Measurements from ENCODE around the gene RANBP10. TPM values are rescaled to one million over a fixed set of nuclear protein-coding genes. Genes with fewer than 3 reads are reported as not detected.
A peak's percentile ranks its signal among the peaks of the same experiment; 100 is the strongest.

Gene RANBP10
- total and polyA plus RNA-seq, 9 of the 15 experiments (the other 6 are each of a cell fraction or from before 2014, with no cell fraction given), result 0.61 to 19.3 (median 5.9) TPM

DNA sequence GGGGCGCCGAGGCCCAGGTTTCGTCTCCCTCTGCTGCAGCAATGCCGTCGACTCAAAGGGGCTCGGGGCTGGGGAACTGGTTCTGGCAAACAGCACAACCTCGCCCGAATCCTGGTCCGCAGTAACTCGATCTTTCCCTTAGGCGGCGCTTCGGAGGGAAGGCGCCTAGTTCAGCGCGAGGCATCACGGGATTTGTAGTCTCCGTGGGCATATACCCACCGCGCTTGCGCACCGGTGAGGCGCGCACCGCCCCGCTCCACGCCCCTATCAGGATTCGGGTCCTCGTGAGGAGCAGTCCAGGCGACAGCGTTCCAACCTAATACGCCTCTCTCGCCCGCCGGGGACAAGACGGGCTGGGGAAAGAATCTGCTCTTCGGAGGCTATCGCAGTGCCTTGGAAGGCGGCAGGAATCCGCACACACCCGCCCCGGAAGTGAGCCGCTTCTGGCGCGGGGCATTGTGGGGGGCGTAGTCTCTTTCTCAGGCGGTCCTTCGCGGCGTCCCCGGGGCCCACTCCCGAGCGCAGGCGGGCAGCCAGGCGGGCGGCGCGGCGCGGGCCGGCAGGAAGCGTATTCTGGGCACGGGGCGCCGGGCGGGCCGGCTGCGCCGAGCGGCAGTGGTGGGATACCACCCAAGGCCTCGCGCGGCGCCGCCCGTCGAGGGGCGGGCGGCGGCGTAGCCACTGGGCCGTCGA, 35.6 kb upstream of the RANBP10 start, which contains the start of gene THAP11 (continued):
- TF ChIP-seq, protein P1, sequence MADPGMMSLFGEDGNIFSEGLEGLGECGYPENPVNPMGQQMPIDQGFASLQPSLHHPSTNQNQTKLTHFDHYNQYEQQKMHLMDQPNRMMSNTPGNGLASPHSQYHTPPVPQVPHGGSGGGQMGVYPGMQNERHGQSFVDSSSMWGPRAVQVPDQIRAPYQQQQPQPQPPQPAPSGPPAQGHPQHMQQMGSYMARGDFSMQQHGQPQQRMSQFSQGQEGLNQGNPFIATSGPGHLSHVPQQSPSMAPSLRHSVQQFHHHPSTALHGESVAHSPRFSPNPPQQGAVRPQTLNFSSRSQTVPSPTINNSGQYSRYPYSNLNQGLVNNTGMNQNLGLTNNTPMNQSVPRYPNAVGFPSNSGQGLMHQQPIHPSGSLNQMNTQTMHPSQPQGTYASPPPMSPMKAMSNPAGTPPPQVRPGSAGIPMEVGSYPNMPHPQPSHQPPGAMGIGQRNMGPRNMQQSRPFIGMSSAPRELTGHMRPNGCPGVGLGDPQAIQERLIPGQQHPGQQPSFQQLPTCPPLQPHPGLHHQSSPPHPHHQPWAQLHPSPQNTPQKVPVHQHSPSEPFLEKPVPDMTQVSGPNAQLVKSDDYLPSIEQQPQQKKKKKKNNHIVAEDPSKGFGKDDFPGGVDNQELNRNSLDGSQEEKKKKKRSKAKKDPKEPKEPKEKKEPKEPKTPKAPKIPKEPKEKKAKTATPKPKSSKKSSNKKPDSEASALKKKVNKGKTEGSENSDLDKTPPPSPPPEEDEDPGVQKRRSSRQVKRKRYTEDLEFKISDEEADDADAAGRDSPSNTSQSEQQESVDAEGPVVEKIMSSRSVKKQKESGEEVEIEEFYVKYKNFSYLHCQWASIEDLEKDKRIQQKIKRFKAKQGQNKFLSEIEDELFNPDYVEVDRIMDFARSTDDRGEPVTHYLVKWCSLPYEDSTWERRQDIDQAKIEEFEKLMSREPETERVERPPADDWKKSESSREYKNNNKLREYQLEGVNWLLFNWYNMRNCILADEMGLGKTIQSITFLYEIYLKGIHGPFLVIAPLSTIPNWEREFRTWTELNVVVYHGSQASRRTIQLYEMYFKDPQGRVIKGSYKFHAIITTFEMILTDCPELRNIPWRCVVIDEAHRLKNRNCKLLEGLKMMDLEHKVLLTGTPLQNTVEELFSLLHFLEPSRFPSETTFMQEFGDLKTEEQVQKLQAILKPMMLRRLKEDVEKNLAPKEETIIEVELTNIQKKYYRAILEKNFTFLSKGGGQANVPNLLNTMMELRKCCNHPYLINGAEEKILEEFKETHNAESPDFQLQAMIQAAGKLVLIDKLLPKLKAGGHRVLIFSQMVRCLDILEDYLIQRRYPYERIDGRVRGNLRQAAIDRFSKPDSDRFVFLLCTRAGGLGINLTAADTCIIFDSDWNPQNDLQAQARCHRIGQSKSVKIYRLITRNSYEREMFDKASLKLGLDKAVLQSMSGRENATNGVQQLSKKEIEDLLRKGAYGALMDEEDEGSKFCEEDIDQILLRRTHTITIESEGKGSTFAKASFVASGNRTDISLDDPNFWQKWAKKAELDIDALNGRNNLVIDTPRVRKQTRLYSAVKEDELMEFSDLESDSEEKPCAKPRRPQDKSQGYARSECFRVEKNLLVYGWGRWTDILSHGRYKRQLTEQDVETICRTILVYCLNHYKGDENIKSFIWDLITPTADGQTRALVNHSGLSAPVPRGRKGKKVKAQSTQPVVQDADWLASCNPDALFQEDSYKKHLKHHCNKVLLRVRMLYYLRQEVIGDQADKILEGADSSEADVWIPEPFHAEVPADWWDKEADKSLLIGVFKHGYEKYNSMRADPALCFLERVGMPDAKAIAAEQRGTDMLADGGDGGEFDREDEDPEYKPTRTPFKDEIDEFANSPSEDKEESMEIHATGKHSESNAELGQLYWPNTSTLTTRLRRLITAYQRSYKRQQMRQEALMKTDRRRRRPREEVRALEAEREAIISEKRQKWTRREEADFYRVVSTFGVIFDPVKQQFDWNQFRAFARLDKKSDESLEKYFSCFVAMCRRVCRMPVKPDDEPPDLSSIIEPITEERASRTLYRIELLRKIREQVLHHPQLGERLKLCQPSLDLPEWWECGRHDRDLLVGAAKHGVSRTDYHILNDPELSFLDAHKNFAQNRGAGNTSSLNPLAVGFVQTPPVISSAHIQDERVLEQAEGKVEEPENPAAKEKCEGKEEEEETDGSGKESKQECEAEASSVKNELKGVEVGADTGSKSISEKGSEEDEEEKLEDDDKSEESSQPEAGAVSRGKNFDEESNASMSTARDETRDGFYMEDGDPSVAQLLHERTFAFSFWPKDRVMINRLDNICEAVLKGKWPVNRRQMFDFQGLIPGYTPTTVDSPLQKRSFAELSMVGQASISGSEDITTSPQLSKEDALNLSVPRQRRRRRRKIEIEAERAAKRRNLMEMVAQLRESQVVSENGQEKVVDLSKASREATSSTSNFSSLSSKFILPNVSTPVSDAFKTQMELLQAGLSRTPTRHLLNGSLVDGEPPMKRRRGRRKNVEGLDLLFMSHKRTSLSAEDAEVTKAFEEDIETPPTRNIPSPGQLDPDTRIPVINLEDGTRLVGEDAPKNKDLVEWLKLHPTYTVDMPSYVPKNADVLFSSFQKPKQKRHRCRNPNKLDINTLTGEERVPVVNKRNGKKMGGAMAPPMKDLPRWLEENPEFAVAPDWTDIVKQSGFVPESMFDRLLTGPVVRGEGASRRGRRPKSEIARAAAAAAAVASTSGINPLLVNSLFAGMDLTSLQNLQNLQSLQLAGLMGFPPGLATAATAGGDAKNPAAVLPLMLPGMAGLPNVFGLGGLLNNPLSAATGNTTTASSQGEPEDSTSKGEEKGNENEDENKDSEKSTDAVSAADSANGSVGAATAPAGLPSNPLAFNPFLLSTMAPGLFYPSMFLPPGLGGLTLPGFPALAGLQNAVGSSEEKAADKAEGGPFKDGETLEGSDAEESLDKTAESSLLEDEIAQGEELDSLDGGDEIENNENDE (IDR thresholded peaks at IDR 0.05; ENCODE audit: low read depth, low read length), result no peak
- TF ChIP-seq, protein P2, sequence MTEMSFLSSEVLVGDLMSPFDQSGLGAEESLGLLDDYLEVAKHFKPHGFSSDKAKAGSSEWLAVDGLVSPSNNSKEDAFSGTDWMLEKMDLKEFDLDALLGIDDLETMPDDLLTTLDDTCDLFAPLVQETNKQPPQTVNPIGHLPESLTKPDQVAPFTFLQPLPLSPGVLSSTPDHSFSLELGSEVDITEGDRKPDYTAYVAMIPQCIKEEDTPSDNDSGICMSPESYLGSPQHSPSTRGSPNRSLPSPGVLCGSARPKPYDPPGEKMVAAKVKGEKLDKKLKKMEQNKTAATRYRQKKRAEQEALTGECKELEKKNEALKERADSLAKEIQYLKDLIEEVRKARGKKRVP (CRISPR knock-in tag; IDR thresholded peaks at IDR 0.05), result no peak
- no peak for TF ChIP-seq EGR1 (conservative IDR thresholded peaks at IDR 0.05)
- no peak for TF ChIP-seq ID3 (CRISPR knock-in tag; IDR thresholded peaks at IDR 0.05)
- TF ChIP-seq ID3 (tag; IDR thresholded peaks at IDR 0.05), result peak; percentile 62; the same call in 1 of the 2 replicates
- no peak for TF ChIP-seq TSC22D4 (tag; IDR thresholded peaks at IDR 0.05)
- no peak for TF ChIP-seq JUN (IDR thresholded peaks at IDR 0.05; ENCODE audit: borderline replicate concordance, low read depth, low read length)
- TF ChIP-seq JUN (CRISPR knock-in tag; IDR thresholded peaks at IDR 0.05; ENCODE audit: borderline replicate concordance), result no peak
- TF ChIP-seq SIX5 (IDR thresholded peaks at IDR 0.05; ENCODE audit: borderline replicate concordance in 1 of 2, insufficient read depth in 1 of 2, low read depth in 1 of 2, low read length in 2 of 2), result peak; percentile 87
- no peak for TF ChIP-seq PTTG1 (tag; IDR thresholded peaks at IDR 0.05; ENCODE audit: low read depth)
- TF ChIP-seq ZNF764 (CRISPR knock-in tag; IDR thresholded peaks at IDR 0.05; ENCODE audit: low read depth), result no peak
- no peak for TF ChIP-seq SMAD2 (IDR thresholded peaks at IDR 0.05; ENCODE audit: low read depth, low read length)
- TF ChIP-seq GTF2F1 (IDR thresholded peaks at IDR 0.05; ENCODE audit: low read depth, low read length), result no peak
- TF ChIP-seq FOXK1 (CRISPR knock-in tag; IDR thresholded peaks at IDR 0.05; ENCODE audit: borderline replicate concordance), result no peak
- no peak for TF ChIP-seq ZNF583 (CRISPR knock-in tag; IDR thresholded peaks at IDR 0.05)
- no peak for TF ChIP-seq ZNF133 (CRISPR knock-in tag; IDR thresholded peaks at IDR 0.05)
- TF ChIP-seq YBX1 (IDR thresholded peaks at IDR 0.05), result no peak
